Measurements from ENCODE around the gene WNT4.

Gene WNT4

DNA sequence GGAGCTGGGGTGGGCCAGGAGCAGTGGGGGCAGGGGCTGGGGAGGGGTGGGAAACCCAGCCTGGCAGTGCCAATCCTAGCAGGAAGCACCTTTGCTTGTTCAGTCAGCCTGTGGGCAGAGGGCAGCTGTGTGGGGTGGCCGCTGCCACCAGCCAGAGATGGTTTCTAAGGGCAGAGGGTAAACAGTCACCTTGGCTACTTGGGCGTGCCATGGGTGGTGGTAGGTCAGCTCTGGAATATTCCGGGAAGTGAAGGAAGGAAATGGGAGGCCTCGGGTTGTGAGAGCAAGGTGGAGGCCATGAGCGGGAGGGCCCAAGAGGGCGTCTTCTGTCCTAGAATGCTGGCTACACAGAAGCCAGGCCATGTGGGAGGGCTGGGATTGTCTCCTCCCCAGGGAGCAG lies 20.7 kb upstream of the WNT4 start:
- H3K9ac ChIP-seq (ENCODE audit: low read depth in 1 of 2, low read length in 2 of 2) = no peak overlapping the region
- H3K9me3 ChIP-seq (ENCODE audit: control insufficient read depth in 1 of 2, low read length in 2 of 2) = no peaks in the 10 kb centered on the region
- peaks cover 0 to 8% of the 10 kb centered on the region in 2 donors for H3K4me1 ChIP-seq (ENCODE audit: control insufficient read depth in 1 of 2, insufficient read depth in 2 of 2, low read length in 2 of 2)
- no peaks in the 10 kb centered on the region for H3K27me3 ChIP-seq (ENCODE audit: control insufficient read depth in 1 of 2, insufficient read depth in 2 of 2, low read length in 2 of 2)
- no peak overlapping the region for H3K27ac ChIP-seq (ENCODE audit: low read depth, low read length)
- no peaks in the 10 kb centered on the region for H3K36me3 ChIP-seq (ENCODE audit: control insufficient read depth in 1 of 2, insufficient read depth in 2 of 2, low read length in 2 of 2)
- no peak overlapping the region for H3K4me3 ChIP-seq (ENCODE audit: low read depth in 1 of 2, low read length in 2 of 2)

DNA sequence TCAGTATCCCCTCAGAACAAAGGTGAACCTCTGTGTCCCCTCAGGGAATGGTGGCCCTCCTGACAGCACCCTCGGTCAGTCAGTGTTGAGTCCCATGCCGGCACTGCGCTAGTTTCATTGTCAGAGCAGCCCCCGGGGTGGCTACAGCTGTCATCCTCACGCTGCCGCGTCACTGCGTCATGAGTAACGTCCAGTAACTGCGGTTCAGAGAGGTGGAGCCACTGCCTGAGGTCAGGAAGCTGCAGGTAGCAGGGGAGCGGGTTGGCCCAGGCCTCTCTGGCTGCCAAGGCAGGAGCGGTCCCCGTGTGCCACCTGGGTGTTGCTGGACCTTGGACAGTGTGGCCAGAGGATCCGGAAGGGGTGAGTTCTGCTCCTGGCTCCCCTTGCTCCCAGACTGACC lies 20.2 kb upstream of the WNT4 start:
- Histone ChIP-seq H3K4me1 (ENCODE audit: control insufficient read depth in 1 of 2, insufficient read depth in 2 of 2, low read length in 2 of 2) (peaks cover 0 to 8% of the 10 kb centered on the region in 2 donors), H3K27me3 (ENCODE audit: control insufficient read depth in 1 of 2, insufficient read depth in 2 of 2, low read length in 2 of 2) (no peaks in the 10 kb centered on the region), H3K9ac (ENCODE audit: low read depth in 1 of 2, low read length in 2 of 2) (no peak overlapping the region), H3K9me3 (ENCODE audit: control insufficient read depth in 1 of 2, low read length in 2 of 2) (no peaks in the 10 kb centered on the region), H3K36me3 (ENCODE audit: control insufficient read depth in 1 of 2, insufficient read depth in 2 of 2, low read length in 2 of 2) (no peaks in the 10 kb centered on the region), H3K4me3 (ENCODE audit: low read depth in 1 of 2, low read length in 2 of 2) (no peak overlapping the region), H3K27ac (ENCODE audit: low read depth, low read length) (no peak overlapping the region)

DNA sequence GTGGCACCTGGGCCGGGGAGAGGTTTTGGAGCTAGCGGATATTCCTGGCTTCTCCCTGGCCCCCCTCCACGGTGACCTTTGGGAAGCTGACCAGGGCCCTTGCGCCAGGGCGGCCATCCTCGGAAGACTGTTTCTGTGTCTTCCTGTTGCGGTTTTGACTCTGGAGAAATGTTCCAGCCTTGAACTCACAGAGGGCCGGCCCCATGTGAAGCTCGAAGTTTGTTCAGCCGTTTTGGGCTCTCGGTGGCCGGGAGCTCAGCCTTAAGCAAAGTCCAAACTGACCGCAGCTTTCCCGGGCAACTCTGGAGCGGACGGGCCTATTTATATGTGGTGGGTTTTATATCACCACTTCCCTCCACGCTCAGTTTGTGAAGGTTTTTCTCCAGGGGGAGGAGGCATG lies 17.0 kb upstream of the WNT4 start:
- H3K27ac ChIP-seq (ENCODE audit: low read depth, low read length) = no peak overlapping the region
- H3K9me3 ChIP-seq (ENCODE audit: control insufficient read depth in 1 of 2, low read length in 2 of 2) = no peaks in the 10 kb centered on the region
- H3K4me3 ChIP-seq (ENCODE audit: low read depth in 1 of 2, low read length in 2 of 2) = no peak overlapping the region
- peaks cover 0 to 8% of the 10 kb centered on the region in 2 donors for H3K4me1 ChIP-seq (ENCODE audit: control insufficient read depth in 1 of 2, insufficient read depth in 2 of 2, low read length in 2 of 2)
- H3K27me3 ChIP-seq (ENCODE audit: control insufficient read depth in 1 of 2, insufficient read depth in 2 of 2, low read length in 2 of 2) = no peaks in the 10 kb centered on the region
- no peak overlapping the region for H3K9ac ChIP-seq (ENCODE audit: low read depth in 1 of 2, low read length in 2 of 2)
- no peaks in the 10 kb centered on the region for H3K36me3 ChIP-seq (ENCODE audit: control insufficient read depth in 1 of 2, insufficient read depth in 2 of 2, low read length in 2 of 2)

DNA sequence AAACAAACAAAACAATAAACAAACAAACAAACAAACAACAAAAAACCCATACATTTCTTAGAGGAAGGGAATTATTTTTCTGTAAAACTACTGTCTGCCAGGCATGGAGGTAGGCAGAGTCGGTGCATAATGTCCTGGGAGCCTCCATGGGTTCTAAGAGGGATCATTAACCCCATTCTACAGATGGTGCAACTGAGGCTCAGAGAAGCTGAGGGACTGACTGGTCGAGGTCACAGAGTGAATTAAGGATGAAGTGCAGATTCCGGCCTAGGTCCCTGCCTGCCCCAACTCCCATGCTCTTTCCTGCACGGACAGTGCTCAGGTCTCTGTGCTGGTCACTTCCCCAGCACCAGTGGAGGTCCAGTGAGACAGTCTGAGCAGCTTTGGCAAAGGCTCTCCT lies 15.8 kb upstream of the WNT4 start:
- Histone ChIP-seq H3K36me3 (ENCODE audit: control insufficient read depth in 1 of 2, insufficient read depth in 2 of 2, low read length in 2 of 2) (no peaks in the 10 kb centered on the region), H3K4me3 (ENCODE audit: low read depth in 1 of 2, low read length in 2 of 2) (no peak overlapping the region), H3K4me1 (ENCODE audit: control insufficient read depth in 1 of 2, insufficient read depth in 2 of 2, low read length in 2 of 2) (peaks cover 4 to 9% of the 10 kb centered on the region in 2 donors), H3K27me3 (ENCODE audit: control insufficient read depth in 1 of 2, insufficient read depth in 2 of 2, low read length in 2 of 2) (no peaks in the 10 kb centered on the region), H3K9me3 (ENCODE audit: control insufficient read depth in 1 of 2, low read length in 2 of 2) (no peaks in the 10 kb centered on the region), H3K27ac (ENCODE audit: low read depth, low read length) (no peak overlapping the region), H3K9ac (ENCODE audit: low read depth in 1 of 2, low read length in 2 of 2) (no peak overlapping the region)

DNA sequence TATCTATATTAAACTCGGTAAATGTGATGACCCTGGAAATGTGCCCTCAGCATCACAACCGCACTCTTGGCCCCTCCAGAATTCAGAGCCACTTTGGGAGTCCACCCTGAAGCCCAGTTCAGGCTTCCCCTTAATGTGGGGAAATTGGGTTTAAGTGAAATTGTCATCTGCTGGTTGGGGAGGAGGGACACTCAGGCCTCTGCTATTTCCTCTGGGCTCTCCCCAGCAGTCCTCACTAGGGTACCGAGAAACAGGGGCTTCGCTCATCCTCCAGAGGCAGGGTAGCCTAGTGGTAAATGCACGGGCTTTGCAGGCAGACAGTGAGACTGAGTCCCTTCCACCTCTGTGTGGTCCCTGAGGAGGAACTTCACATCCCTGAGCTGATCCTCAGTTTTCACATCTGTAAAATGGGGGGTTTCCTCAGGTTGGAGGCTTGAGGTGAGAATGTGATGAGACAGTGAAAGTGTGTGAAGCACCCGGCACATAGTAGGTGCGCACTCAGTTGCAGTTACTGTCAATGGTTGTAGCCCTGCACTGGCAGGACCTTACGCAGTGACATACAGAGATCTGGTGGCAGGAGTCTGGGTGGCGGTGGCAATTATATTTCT lies 14.6 kb upstream of the WNT4 start:
- H3K27ac ChIP-seq (ENCODE audit: low read depth, low read length) = no peak overlapping the region
- H3K4me3 ChIP-seq (ENCODE audit: low read depth in 1 of 2, low read length in 2 of 2) = no peak overlapping the region
- peaks cover 0 to 3% of the 10 kb centered on the region in 2 donors for H3K27me3 ChIP-seq (ENCODE audit: control insufficient read depth in 1 of 2, insufficient read depth in 2 of 2, low read length in 2 of 2)
- H3K9me3 ChIP-seq (ENCODE audit: control insufficient read depth in 1 of 2, low read length in 2 of 2) = no peaks in the 10 kb centered on the region
- no peaks in the 10 kb centered on the region for H3K36me3 ChIP-seq (ENCODE audit: control insufficient read depth in 1 of 2, insufficient read depth in 2 of 2, low read length in 2 of 2)
- peaks cover 0 to 9% of the 10 kb centered on the region in 2 donors for H3K4me1 ChIP-seq (ENCODE audit: control insufficient read depth in 1 of 2, insufficient read depth in 2 of 2, low read length in 2 of 2)
- H3K9ac ChIP-seq (ENCODE audit: low read depth in 1 of 2, low read length in 2 of 2) = no peak overlapping the region

DNA sequence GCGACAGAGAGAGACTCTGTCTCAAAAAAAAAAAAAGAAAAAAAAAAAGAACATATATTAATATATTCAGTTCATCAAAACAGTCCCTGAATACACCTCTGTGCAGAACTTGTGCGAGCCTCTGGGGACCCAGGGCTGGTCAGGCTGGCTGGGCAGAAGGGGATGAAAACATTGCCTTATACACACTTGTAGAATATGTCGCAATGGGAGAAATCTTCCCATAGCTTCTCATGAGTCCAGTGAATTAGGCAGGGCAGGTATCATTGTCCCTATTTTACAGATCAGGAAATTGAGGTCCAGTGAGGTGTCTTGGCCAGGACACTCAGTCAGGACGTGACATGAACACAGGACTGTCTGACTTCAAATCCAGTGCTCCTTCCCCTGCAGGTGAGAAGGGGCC lies 12.6 kb upstream of the WNT4 start:
- H3K9me3 ChIP-seq (ENCODE audit: control insufficient read depth in 1 of 2, low read length in 2 of 2) = no peaks in the 10 kb centered on the region
- H3K27ac ChIP-seq (ENCODE audit: low read depth, low read length) = no peak overlapping the region
- H3K36me3 ChIP-seq (ENCODE audit: control insufficient read depth in 1 of 2, insufficient read depth in 2 of 2, low read length in 2 of 2) = no peaks in the 10 kb centered on the region
- H3K27me3 ChIP-seq (ENCODE audit: control insufficient read depth in 1 of 2, insufficient read depth in 2 of 2, low read length in 2 of 2) = peaks cover 0 to 3% of the 10 kb centered on the region in 2 donors
- no peak overlapping the region for H3K9ac ChIP-seq (ENCODE audit: low read depth in 1 of 2, low read length in 2 of 2)
- peaks cover 0 to 9% of the 10 kb centered on the region in 2 donors for H3K4me1 ChIP-seq (ENCODE audit: control insufficient read depth in 1 of 2, insufficient read depth in 2 of 2, low read length in 2 of 2)
- no peak overlapping the region for H3K4me3 ChIP-seq (ENCODE audit: low read depth in 1 of 2, low read length in 2 of 2)

DNA sequence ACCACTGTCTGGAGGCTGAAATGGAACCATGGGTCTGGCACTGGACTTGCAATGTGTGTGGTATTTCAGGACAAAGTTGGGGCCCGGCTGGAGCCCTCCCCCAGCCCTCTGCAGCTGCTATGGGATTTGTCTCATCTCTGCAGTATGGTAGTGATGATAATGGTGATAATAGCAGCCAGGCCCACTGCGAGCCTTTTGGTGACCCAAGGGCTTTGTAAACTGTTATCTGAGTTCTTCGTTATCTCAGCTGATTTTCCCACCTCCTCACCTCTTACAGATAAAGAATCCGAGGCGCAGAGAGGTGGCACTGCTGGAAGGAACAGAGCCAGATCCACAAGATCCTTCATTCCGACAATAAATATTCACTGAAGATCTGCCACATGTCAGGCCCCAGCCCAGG lies 11.7 kb upstream of the WNT4 start:
- no peak overlapping the region for H3K4me3 ChIP-seq (ENCODE audit: low read depth in 1 of 2, low read length in 2 of 2)
- no peak overlapping the region for H3K27ac ChIP-seq (ENCODE audit: low read depth, low read length)
- no peaks in the 10 kb centered on the region for H3K36me3 ChIP-seq (ENCODE audit: control insufficient read depth in 1 of 2, insufficient read depth in 2 of 2, low read length in 2 of 2)
- no peak overlapping the region for H3K9ac ChIP-seq (ENCODE audit: low read depth in 1 of 2, low read length in 2 of 2)
- no peaks in the 10 kb centered on the region for H3K9me3 ChIP-seq (ENCODE audit: control insufficient read depth in 1 of 2, low read length in 2 of 2)
- H3K4me1 ChIP-seq (ENCODE audit: control insufficient read depth in 1 of 2, insufficient read depth in 2 of 2, low read length in 2 of 2) = peaks cover 0 to 9% of the 10 kb centered on the region in 2 donors
- H3K27me3 ChIP-seq (ENCODE audit: control insufficient read depth in 1 of 2, insufficient read depth in 2 of 2, low read length in 2 of 2) = peaks cover 0 to 3% of the 10 kb centered on the region in 2 donors

DNA sequence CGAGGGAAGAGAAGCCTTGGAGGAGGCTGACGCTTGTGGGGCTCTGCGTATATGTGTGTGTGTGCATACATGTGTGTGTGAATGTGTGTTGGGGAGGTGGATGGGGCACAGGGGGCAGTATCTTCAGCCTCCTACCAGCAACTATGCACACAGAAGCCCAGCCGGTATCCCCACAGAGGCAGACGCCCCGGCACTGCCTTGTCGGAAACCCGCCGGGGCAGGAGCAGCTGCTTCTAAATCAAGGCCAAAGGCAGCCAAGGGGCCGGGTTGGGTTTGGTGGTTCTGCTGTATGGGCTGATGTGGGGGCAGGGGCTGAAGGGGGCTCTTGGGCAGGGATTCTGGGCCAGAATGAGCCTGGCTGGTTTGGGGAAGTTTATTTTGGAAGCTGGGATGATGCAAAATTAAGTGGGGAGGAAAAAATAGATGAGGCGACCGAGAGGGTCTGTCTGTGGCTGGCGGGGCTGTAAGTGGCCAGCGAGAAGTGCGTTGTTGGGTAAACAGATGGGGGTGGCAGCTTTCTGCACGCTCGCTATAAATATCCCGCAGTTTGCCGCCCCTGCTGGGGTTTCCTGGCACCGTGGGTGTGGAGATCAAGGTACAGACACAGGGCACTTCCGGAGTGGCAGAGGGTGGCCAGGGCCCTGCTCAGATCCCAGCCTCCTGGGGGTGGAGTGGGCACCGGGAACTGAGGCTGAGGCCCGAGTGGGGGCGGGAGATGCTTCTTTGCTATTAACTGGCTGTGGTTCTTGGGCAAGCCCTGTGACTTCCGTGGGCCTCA lies 11.0 kb upstream of the WNT4 start:
- H3K36me3 ChIP-seq (ENCODE audit: control insufficient read depth in 1 of 2, insufficient read depth in 2 of 2, low read length in 2 of 2) = no peaks in the 10 kb centered on the region
- H3K9me3 ChIP-seq (ENCODE audit: control insufficient read depth in 1 of 2, low read length in 2 of 2) = no peaks in the 10 kb centered on the region
- no peak overlapping the region for H3K27ac ChIP-seq (ENCODE audit: low read depth, low read length)
- H3K4me1 ChIP-seq (ENCODE audit: control insufficient read depth in 1 of 2, insufficient read depth in 2 of 2, low read length in 2 of 2) = peaks cover 0 to 9% of the 10 kb centered on the region in 2 donors
- peaks cover 0 to 6% of the 10 kb centered on the region in 2 donors for H3K27me3 ChIP-seq (ENCODE audit: control insufficient read depth in 1 of 2, insufficient read depth in 2 of 2, low read length in 2 of 2)
- H3K9ac ChIP-seq (ENCODE audit: low read depth in 1 of 2, low read length in 2 of 2) = no peak overlapping the region
- H3K4me3 ChIP-seq (ENCODE audit: low read depth in 1 of 2, low read length in 2 of 2) = no peak overlapping the region

DNA sequence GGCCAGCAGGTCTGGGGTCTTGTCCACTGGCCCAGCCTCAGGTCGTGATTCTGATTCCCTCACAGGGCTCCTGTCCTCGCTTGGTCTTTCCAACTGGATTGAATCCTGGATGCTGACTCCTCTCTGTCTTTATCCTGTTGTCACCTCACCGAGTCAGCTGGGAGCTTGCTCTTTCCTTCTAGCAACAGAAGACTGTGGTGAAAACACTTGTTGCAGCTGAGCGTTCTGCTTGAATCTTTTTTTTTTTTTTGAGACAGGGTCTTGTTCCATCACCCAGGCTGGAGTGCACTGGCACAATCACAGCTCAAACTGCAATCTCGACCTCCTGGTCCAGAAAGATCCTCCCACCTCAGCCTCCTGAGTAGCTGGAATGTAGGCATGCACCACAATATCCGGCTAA lies 8.0 kb upstream of the WNT4 start:
- no peaks in the 10 kb centered on the region for H3K36me3 ChIP-seq (ENCODE audit: control insufficient read depth in 1 of 2, insufficient read depth in 2 of 2, low read length in 2 of 2)
- H3K4me1 ChIP-seq (ENCODE audit: control insufficient read depth in 1 of 2, insufficient read depth in 2 of 2, low read length in 2 of 2) = peaks cover 0 to 9% of the 10 kb centered on the region in 2 donors
- peaks cover 5 to 6% of the 10 kb centered on the region in 2 donors for H3K27me3 ChIP-seq (ENCODE audit: control insufficient read depth in 1 of 2, insufficient read depth in 2 of 2, low read length in 2 of 2)
- no peak overlapping the region for H3K4me3 ChIP-seq (ENCODE audit: low read depth in 1 of 2, low read length in 2 of 2)
- H3K9ac ChIP-seq (ENCODE audit: low read depth in 1 of 2, low read length in 2 of 2) = no peak overlapping the region
- no peaks in the 10 kb centered on the region for H3K9me3 ChIP-seq (ENCODE audit: control insufficient read depth in 1 of 2, low read length in 2 of 2)
- no peak overlapping the region for H3K27ac ChIP-seq (ENCODE audit: low read depth, low read length)

DNA sequence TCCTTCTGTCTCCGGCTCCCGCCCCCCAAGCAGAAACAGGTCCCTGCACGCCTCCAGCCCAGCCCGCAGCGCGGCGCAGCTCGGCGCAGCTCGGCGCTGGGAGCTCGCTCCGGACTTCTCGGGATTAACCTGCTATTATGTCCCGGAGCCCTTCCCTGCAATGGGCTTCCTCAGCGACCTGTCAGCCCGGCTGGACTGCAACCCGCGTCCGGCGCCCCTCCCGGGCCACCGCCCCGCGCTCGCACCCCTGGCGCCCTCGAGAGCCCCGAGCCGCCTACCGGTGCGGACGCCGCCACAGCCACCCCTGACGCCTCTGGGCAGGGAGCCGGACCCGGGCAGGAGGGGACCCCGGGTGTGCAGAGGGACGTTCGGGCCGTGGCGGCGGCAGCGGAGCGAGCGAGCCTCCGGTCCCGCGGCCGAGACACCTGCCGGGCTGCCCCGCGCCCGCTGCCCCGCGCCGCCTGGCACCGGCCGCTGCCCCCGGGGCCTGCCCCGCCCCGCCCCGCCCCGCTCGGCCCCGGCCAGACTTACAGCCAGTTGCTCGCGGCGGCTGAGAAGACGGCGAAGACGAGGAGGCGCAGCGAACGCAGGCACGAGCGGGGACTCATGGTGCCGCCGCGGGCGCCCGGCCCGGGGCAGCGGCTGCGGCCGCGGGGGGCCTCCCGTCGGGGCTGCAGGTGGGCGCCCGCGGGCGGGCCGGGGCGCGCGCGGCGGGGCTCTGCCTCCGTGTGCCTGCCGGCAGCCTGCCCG lies 407 bp downstream of the WNT4 start:
- Histone ChIP-seq H3K4me1 (ENCODE audit: control insufficient read depth in 1 of 2, insufficient read depth in 2 of 2, low read length in 2 of 2) (peaks cover 1 to 23% of the 10 kb centered on the region in 2 donors), H3K9ac (ENCODE audit: low read depth in 1 of 2, low read length in 2 of 2) (peak overlapping the region in 1 of 2 donors; percentile 15), H3K27me3 (ENCODE audit: control insufficient read depth in 1 of 2, insufficient read depth in 2 of 2, low read length in 2 of 2) (peaks cover 36 to 45% of the 10 kb centered on the region in 2 donors), H3K27ac (ENCODE audit: low read depth, low read length) (no peak overlapping the region), H3K9me3 (ENCODE audit: control insufficient read depth in 1 of 2, low read length in 2 of 2) (no peaks in the 10 kb centered on the region), H3K36me3 (ENCODE audit: control insufficient read depth in 1 of 2, insufficient read depth in 2 of 2, low read length in 2 of 2) (no peaks in the 10 kb centered on the region), H3K4me3 (ENCODE audit: low read depth in 1 of 2, low read length in 2 of 2) (peak overlapping the region; percentile 50 to 61)
